Rectal smooth muscle tissue (tissue), 1 donor: ENCODE measurements around the gene THUMPD1.
A peak's percentile ranks its signal among the peaks of the same experiment; 100 is the strongest.
"Not testable (repeated sequence)": the region's sequence is repeated elsewhere in the genome, so short reads cannot be mapped to it uniquely, and the experiment has no call there.

Source experiments
- H3K27ac ChIP-seq: one replicate; pipeline ENCODE4 v1.7.0; 2013; ENCODE audit warnings: low read depth, low read length, inconsistent platforms
- H3K27me3 ChIP-seq: one replicate; pipeline ENCODE4 v1.7.0; 2013; ENCODE audit warnings: low read length; ENCODE audit not compliant: control insufficient read depth, insufficient read depth
- H3K36me3 ChIP-seq: one replicate; pipeline ENCODE4 v1.7.0; 2013; ENCODE audit warnings: low read length; ENCODE audit not compliant: control insufficient read depth, insufficient read depth
- H3K4me1 ChIP-seq: one replicate; pipeline ENCODE4 v1.7.0; 2013; ENCODE audit warnings: low read length; ENCODE audit not compliant: control insufficient read depth, insufficient read depth
- H3K4me3 ChIP-seq: one replicate; pipeline ENCODE4 v1.7.0; 2013; ENCODE audit warnings: low read length
- H3K9ac ChIP-seq: one replicate; pipeline ENCODE4 v1.7.0; 2013; ENCODE audit warnings: low read length

THUMPD1 gene

GRCh38 chr16:20744922-20745440 lies 3.4 kb upstream of the THUMPD1 start:
- H3K27ac ChIP-seq = no peak overlapping the region

DNA sequence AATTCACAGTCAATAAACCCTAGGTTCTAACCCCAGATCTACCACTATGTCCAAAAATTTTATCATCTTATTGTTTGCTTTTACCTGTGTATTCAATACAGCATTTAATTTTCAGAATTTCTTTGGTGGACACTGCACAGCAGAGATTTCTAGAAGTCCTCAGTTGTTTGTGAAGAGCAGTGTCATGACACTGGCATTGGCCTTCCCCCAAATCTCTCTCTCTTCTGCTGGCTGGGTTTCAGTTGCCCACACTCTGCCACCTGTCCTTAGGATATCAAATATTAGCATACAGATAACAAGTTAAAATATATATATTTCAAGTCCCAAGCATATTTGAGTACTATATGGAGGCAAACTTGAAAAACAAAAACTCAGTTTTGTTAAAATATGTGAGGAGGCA lies 2.0 kb upstream of the THUMPD1 start:
- H3K4me3 ChIP-seq = no peak overlapping the region
- H3K27me3 ChIP-seq = no peaks in the 10 kb centered on the region
- peaks cover 3% of the 10 kb centered on the region for H3K36me3 ChIP-seq
- H3K9ac ChIP-seq = no peak overlapping the region
- H3K27ac ChIP-seq = no peak overlapping the region
- no peaks in the 10 kb centered on the region for H3K4me1 ChIP-seq

More at GRCh38 chr16:20744922-20745440, 3.4 kb upstream of the THUMPD1 start:
- Histone ChIP-seq H3K4me1 (no peaks in the 10 kb centered on the region), H3K36me3 (no peaks in the 10 kb centered on the region), H3K4me3 (no peak overlapping the region), H3K9ac (no peak overlapping the region), H3K27me3 (no peaks in the 10 kb centered on the region)

- peak overlapping the region; percentile 12 for H3K9ac ChIP-seq
- peaks cover 16% of the 10 kb centered on the region for H3K36me3 ChIP-seq
- H3K4me1 ChIP-seq = no peaks in the 10 kb centered on the region
Measured at GRCh38 chr16:20740901-20741521, 607 bp downstream of the THUMPD1 start.

GRCh38 chr16:20740007-20740883 lies 1.4 kb downstream of the THUMPD1 start:
- H3K4me3 ChIP-seq = peak overlapping the region; percentile 99
- peaks cover 22% of the 10 kb centered on the region for H3K36me3 ChIP-seq
- H3K27ac ChIP-seq = peak overlapping the region; percentile 99
- H3K27me3 ChIP-seq = no peaks in the 10 kb centered on the region
- H3K4me1 ChIP-seq = no peaks in the 10 kb centered on the region
- H3K9ac ChIP-seq = peak overlapping the region; percentile 12

More at GRCh38 chr16:20740901-20741521, 607 bp downstream of the THUMPD1 start:
- H3K27ac ChIP-seq = peak overlapping the region; percentile 99
- H3K27me3 ChIP-seq = no peaks in the 10 kb centered on the region
- H3K4me3 ChIP-seq = peak overlapping the region; percentile 99

GRCh38 chr16:20735490-20735889 lies 6.1 kb downstream of the THUMPD1 start:
- Histone ChIP-seq H3K4me3 (no peak overlapping the region), H3K9ac (no peak overlapping the region), H3K4me1 (no peaks in the 10 kb centered on the region), H3K27me3 (no peaks in the 10 kb centered on the region), H3K36me3 (peaks cover 22% of the 10 kb centered on the region), H3K27ac (no peak overlapping the region)

DNA sequence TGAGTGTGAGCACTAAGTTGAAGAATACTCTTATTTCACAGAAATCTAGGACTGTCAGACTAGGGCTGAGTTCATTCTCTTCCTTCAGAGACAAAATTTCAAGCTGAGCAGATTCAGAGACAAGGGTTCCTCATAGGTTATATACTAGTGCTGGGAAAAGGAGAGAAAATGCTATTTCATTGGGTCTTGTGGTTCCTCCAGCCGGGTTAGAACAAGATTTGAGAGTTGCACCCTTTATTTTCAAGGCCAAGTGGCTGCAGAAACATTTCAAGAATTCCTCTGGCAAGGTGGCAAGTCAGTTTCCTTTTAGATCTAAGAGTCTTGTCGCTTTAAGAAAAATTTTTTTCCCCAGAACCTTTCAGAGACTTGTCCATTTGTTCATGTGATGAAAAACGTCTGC lies 6.8 kb downstream of the THUMPD1 start:
- Histone ChIP-seq H3K4me3 (no peak overlapping the region), H3K27me3 (no peaks in the 10 kb centered on the region), H3K4me1 (no peaks in the 10 kb centered on the region), H3K9ac (no peak overlapping the region), H3K27ac (no peak overlapping the region), H3K36me3 (peaks cover 22% of the 10 kb centered on the region)

DNA sequence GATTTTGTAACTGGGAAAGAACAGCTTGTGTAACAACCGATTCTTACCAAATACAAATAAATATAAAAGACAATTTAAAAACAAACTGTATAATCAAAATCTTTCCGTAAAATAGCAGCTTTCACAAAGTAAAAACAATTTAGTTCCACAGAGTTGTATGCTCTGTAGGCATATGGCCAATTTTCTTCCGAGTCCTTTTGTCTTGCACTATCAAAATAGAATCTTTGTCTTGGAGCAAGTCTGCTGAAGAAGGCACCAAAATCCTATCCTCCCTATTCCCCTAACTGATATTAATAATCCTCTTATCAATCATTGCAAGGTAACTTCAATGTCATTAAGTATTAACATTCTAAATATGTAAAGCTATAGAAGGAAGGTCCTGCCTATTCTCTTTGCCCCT lies 7.6 kb downstream of the THUMPD1 start:
- H3K27ac ChIP-seq = no peak overlapping the region
- no peak overlapping the region for H3K9ac ChIP-seq
- no peaks in the 10 kb centered on the region for H3K4me1 ChIP-seq
- no peak overlapping the region for H3K4me3 ChIP-seq
- H3K27me3 ChIP-seq = no peaks in the 10 kb centered on the region
- H3K36me3 ChIP-seq = peaks cover 22% of the 10 kb centered on the region

GRCh38 chr16:20729141-20729540 lies 12.5 kb downstream of the THUMPD1 start:
- no peaks in the 10 kb centered on the region for H3K4me1 ChIP-seq
- H3K4me3 ChIP-seq = no peak overlapping the region
- H3K36me3 ChIP-seq = no peaks in the 10 kb centered on the region
- H3K27ac ChIP-seq = no peak overlapping the region
- no peaks in the 10 kb centered on the region for H3K27me3 ChIP-seq
- no peak overlapping the region for H3K9ac ChIP-seq

- no peak overlapping the region for H3K27ac ChIP-seq
- H3K4me1 ChIP-seq = no peaks in the 10 kb centered on the region
- no peaks in the 10 kb centered on the region for H3K36me3 ChIP-seq
- no peak overlapping the region for H3K4me3 ChIP-seq
- H3K9ac ChIP-seq = no peak overlapping the region
- no peaks in the 10 kb centered on the region for H3K27me3 ChIP-seq
Measured at GRCh38 chr16:20727181-20727580, 14.4 kb downstream of the THUMPD1 start.

- Histone ChIP-seq H3K9ac (no peak overlapping the region), H3K4me1 (no peaks in the 10 kb centered on the region), H3K27ac (no peak overlapping the region), H3K4me3 (no peak overlapping the region), H3K27me3 (no peaks in the 10 kb centered on the region), H3K36me3 (no peaks in the 10 kb centered on the region)
Measured at GRCh38 chr16:20726661-20727060, 15.0 kb downstream of the THUMPD1 start.

GRCh38 chr16:20720251-20720650 lies 21.4 kb downstream of the THUMPD1 start:
- Histone ChIP-seq H3K36me3 (no peaks in the 10 kb centered on the region), H3K27ac (no peak overlapping the region), H3K4me1 (no peaks in the 10 kb centered on the region), H3K9ac (no peak overlapping the region), H3K27me3 (no peaks in the 10 kb centered on the region), H3K4me3 (no peak overlapping the region)

GRCh38 chr16:20717718-20718117 lies 23.9 kb downstream of the THUMPD1 start:
- H3K4me3 ChIP-seq, H3K27me3 ChIP-seq, H3K9ac ChIP-seq, H3K27ac ChIP-seq, H3K4me1 ChIP-seq, H3K36me3 ChIP-seq: not testable (repeated sequence)
